ENCODE measurements around the gene TOP3B. TPM values are rescaled to one million over a fixed set of nuclear protein-coding genes. Genes with fewer than 3 reads are reported as not detected.

Gene TOP3B
- total and polyA plus RNA-seq, 10 of the 15 experiments (the other 5 are each of a cell fraction or from before 2014, with no cell fraction given): 0.60 to 47.3 (median 33.7) TPM

DNA sequence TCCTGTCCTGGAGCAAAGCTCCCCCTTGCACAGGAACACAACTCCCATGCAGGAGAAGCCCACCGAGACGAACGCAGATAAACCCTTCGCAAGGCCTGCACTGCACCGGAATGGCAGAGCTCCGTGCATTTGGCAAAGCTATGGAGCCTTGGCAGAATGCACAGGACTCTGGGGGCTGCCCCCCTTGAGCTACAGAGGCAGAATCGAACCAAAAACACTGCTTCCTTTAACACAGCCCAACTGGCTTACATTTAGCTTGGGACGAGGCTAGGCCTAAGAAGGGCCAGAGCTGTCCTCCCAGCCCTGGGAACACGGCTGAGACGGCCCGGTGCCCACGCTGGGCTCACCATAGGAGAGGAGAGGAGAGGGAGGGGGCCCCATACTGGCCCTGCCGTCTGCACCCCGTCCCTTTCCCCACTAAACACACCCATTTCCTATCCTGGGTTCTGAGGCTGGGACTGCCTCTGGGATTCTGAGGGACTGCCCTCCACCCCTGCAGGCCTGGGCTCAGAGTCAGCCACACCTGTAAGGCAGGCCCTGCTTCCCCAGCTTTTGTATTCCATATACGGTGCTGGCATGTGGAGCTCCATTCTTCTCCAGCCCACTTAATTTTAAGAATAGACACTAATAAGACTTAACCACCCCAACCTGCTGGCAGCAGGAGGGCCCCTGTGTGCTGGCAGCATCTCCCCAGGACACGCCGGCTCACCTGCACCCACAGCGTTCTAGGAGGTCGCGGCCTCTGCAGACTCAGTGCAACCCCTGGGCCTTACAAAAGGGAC lies 62.9 kb downstream of the TOP3B start:
- Histone ChIP-seq H4K20me1 (ENCODE audit: control insufficient read depth, insufficient read depth) (no peaks in the 10 kb centered on the region), H3K79me2 (ENCODE audit: control insufficient read depth, insufficient read depth, low read length) (no peaks in the 10 kb centered on the region), H3K4me2 (ENCODE audit: control insufficient read depth, insufficient read depth) (no peak overlapping the region), H3K9me3 (replicated peaks; ENCODE audit: control insufficient read depth, insufficient read depth, low read length) (no peaks in the 10 kb centered on the region), H2AFZ (ENCODE audit: control insufficient read depth, low read depth, low read length) (no peak overlapping the region), H3K36me3 (ENCODE audit: control insufficient read depth in 2 of 2, insufficient read depth in 2 of 2, low read length in 1 of 2) (no peaks in the 10 kb centered on the region), H3K4me1 (ENCODE audit: control insufficient read depth, insufficient read depth, low read length) (no peaks in the 10 kb centered on the region), H3K4me3 (no peak overlapping the region), H3K27me3 (replicated peaks in 1 of 2; ENCODE audit: control insufficient read depth in 2 of 2, insufficient read depth in 2 of 2, low read length in 1 of 2) (no peaks in the 10 kb centered on the region), H3K9ac (ENCODE audit: control insufficient read depth, insufficient read depth, low read length) (no peak overlapping the region), H3K27ac (ENCODE audit: control insufficient read depth, insufficient read depth) (no peak overlapping the region)
- RAD21 ChIA-PET (ENCODE audit: unreplicated experiment): no interaction called here
- in situ Hi-C loops (cut with MboI) (no loop called here), intact Hi-C loops (cut with micrococcal nuclease; ENCODE audit: unreplicated experiment) (no loop called here)
- DNase-seq (ENCODE audit: low read depth, low spot score) (no peak), ATAC-seq (no peak), FAIRE-seq (no peak)
- SMC1A ChIA-PET (ENCODE audit: uncharacterized antibody, unreplicated experiment): interaction anchor here (0.6 to 1.0 kb wide), 2 partner anchors 38 to 194 kb away, joined by 3 read pairs; no protein-coding TSS in a partner anchor
- no TSS peak for BruUV-seq (replicated peaks)
- 69% methylated on average over 20 of the region's 20 CpGs for WGBS (ENCODE audit: insufficient coverage, insufficient replicate concordance, low lambda C conversion rate, missing lambda C conversion rate)
- POLR2A ChIA-PET: no interaction called here
- CTCF ChIA-PET: no interaction called here
- TF ChIP-seq MLLT1 (IDR thresholded peaks at IDR 0.05) (no peak), CUX1 (IDR thresholded peaks at IDR 0.05; ENCODE audit: insufficient replicate concordance, low read depth, low read length) (no peak), YBX1 (IDR thresholded peaks at IDR 0.05) (no peak), IKZF2 (IDR thresholded peaks at IDR 0.05) (no peak), ZBTB33 (IDR thresholded peaks at IDR 0.05) (no peak), ATF3 (IDR thresholded peaks at IDR 0.05; ENCODE audit: borderline replicate concordance, extremely low read depth, low read depth, low read length) (no peak), ASH2L (IDR thresholded peaks at IDR 0.05; ENCODE audit: borderline replicate concordance, low read depth) (no peak), ZSCAN29 (IDR thresholded peaks at IDR 0.05) (no peak), MEF2A (IDR thresholded peaks at IDR 0.05; ENCODE audit: insufficient read depth, low read depth, low read length) (no peak), BRCA1 (IDR thresholded peaks at IDR 0.05; ENCODE audit: low read depth, low read length) (no peak), MYB (IDR thresholded peaks at IDR 0.05; ENCODE audit: borderline replicate concordance, low read depth, low read length) (no peak)
